HG03442 (cell line): Measurements from ENCODE around the gene CYP2F1.

Source experiments
- ATAC-seq: cut with Tn5 transposase; IDR thresholded peaks from one replicate; pipeline ENCODE4 v1.9.1; 2021; ENCODE audit warnings: mild to moderate bottlenecking, moderate library complexity; ENCODE audit not compliant: unreplicated experiment

CYP2F1 gene

GRCh38 chr19:41174297-41174928 is 60.2 kb downstream of the CYP2F1 start:
- ATAC-seq, result no peak

GRCh38 chr19:41175801-41176777 is 61.9 kb downstream of the CYP2F1 start:
- no peak for ATAC-seq
